Right atrium auricular region (tissue), 2 donors: ENCODE measurements around the gene NR2E1. TPM values are rescaled to one million over a fixed set of nuclear protein-coding genes. Genes with fewer than 3 reads are reported as not detected.

Experiments
- DNase-seq: peaks from one replicate; pipeline ENCODE4 v3.0.0-alpha.2; 2019; ENCODE audit warnings: low spot score
- H3K27ac ChIP-seq, 2 donors: fragments of 200-600 bp; sonication (generic); 1 replicate in 1 of 2; 2 replicates in 1 of 2; pipeline ENCODE4 v1.5.1; 2016 to 2019
- H3K27me3 ChIP-seq, 2 donors: fragments of 200-600 bp; sonication (generic); one replicate each; pipeline versions ENCODE4 v1.5.1 to v1.6.0; 2017 to 2019
- H3K36me3 ChIP-seq: fragments of 200-600 bp; sonication (generic); one replicate; pipeline ENCODE4 v1.5.1; 2016
- H3K4me1 ChIP-seq, 2 donors: fragments of 200-600 bp; sonication (generic); one replicate each; pipeline versions ENCODE4 v1.5.1 to v1.6.0; 2017 to 2019
- H3K4me3 ChIP-seq, 2 donors: fragments of 200-600 bp; sonication (generic); 1 replicate in 1 of 2; 2 replicates in 1 of 2; pipeline ENCODE4 v1.5.1; 2017 to 2019; ENCODE audit warnings: mild to moderate bottlenecking in 1 of 2, moderate library complexity in 1 of 2
- H3K9me3 ChIP-seq, 2 donors: fragments of 200-600 bp; sonication (generic); one replicate each; pipeline ENCODE4 v1.5.1; 2019
- CTCF ChIP-seq, 2 donors: fragments of 200-600 bp; sonication (generic); IDR thresholded peaks; one replicate each; pipeline ENCODE4 v1.5.1; 2019; ENCODE audit warnings: antibody characterized with exemption in 2 of 2
- total RNA-seq, 2 donors: library from RNA; depleted of rRNA; stranded (reverse); fragments of >200 nt; gene quantifications; one replicate each; pipeline ENCODE4 v1.1.0, GENCODE V29; 2016

The NR2E1 gene
- total RNA-seq, 2 donors from 2014 or later = not detected

GRCh38 chr6:108228416-108228815 lies 62.6 kb downstream of the NR2E1 start:
- Histone ChIP-seq H3K27ac (no peak overlapping the region), H3K4me3 (no peak overlapping the region), H3K36me3 (no peaks in the 10 kb centered on the region), H3K27me3 (no peaks in the 10 kb centered on the region), H3K9me3 (no peaks in the 10 kb centered on the region), H3K4me1 (peaks cover 0 to 15% of the 10 kb centered on the region in 2 donors)
- no peak for TF ChIP-seq CTCF (IDR thresholded peaks at IDR 0.05)
- DNase-seq = no peak

GRCh38 chr6:108235127-108235526 lies 69.3 kb downstream of the NR2E1 start:
- Histone ChIP-seq H3K4me3 (no peak overlapping the region), H3K27me3 (no peaks in the 10 kb centered on the region), H3K36me3 (no peaks in the 10 kb centered on the region), H3K27ac (no peak overlapping the region), H3K9me3 (no peaks in the 10 kb centered on the region), H3K4me1 (peaks cover 0 to 15% of the 10 kb centered on the region in 2 donors)
- no peak for TF ChIP-seq CTCF (IDR thresholded peaks at IDR 0.05)
- DNase-seq = no peak

- no peak for TF ChIP-seq CTCF (IDR thresholded peaks at IDR 0.05)
- Histone ChIP-seq H3K27me3 (no peaks in the 10 kb centered on the region), H3K4me3 (no peak overlapping the region), H3K9me3 (no peaks in the 10 kb centered on the region), H3K27ac (no peak overlapping the region), H3K36me3 (no peaks in the 10 kb centered on the region), H3K4me1 (peaks cover 0 to 5% of the 10 kb centered on the region in 2 donors)
- DNase-seq = no peak
Measured at GRCh38 chr6:108236791-108237190, 71.0 kb downstream of the NR2E1 start.

- Histone ChIP-seq H3K9me3 (no peaks in the 10 kb centered on the region), H3K27ac (no peak overlapping the region), H3K4me3 (no peak overlapping the region), H3K4me1 (no peaks in the 10 kb centered on the region), H3K36me3 (no peaks in the 10 kb centered on the region), H3K27me3 (no peaks in the 10 kb centered on the region)
- TF ChIP-seq CTCF (IDR thresholded peaks at IDR 0.05) = no peak
- no peak for DNase-seq
Measured at GRCh38 chr6:108238322-108238721, 72.5 kb downstream of the NR2E1 start.

Other genes starting within 250 kb of the NR2E1 start
- 10 to 100 TPM; 14.5 to 18.9 TPM for gene SEC63, start 207.8 kb upstream of the NR2E1 start, total RNA-seq
- gene OSTM1, start 91.3 kb upstream of the NR2E1 start, total RNA-seq = 10 to 100 TPM; 38.4 to 80.2 TPM
- 100 to 1,000 TPM; 159 to 242 TPM for gene SNX3, start 95.0 kb downstream of the NR2E1 start, total RNA-seq
- gene AFG1L, start 129.0 kb downstream of the NR2E1 start, total RNA-seq = 1 to 10 TPM; 2.9 to 4.1 TPM